ENCODE data around the gene ZNF428. TPM values are rescaled to one million over a fixed set of nuclear protein-coding genes. Genes with fewer than 3 reads are reported as not detected.
"Not testable (repeated sequence)": the region's sequence is repeated elsewhere in the genome, so short reads cannot be mapped to it uniquely, and the experiment has no call there.

The ZNF428 gene
- 56.5 TPM for polyA plus RNA-seq (2013, experiment 1 of 2; ENCODE audit: insufficient read length)
- 55.4 TPM for polyA plus RNA-seq (2013, experiment 2 of 2; ENCODE audit: insufficient read length)

GRCh38 chr19:43619262-43620060 is at the start of gene ZNF428:
Gene ZNF428, minus strand, starts transcription at chr19:43619629. Its CDS starts 5,325 bp downstream, at chr19:43614304.
- DNase-seq, result peak; percentile 90

- DNase-seq, result peak; percentile 99
Observed at GRCh38 chr19:43668406-43669109, 49.1 kb upstream of the ZNF428 start.

- no peak for DNase-seq
Observed at GRCh38 chr19:43667876-43668405, 48.5 kb upstream of the ZNF428 start.

GRCh38 chr19:43667126-43667875 is 47.9 kb upstream of the ZNF428 start:
- DNase-seq, result no peak

GRCh38 chr19:43664018-43664417 is 44.6 kb upstream of the ZNF428 start:
- DNase-seq, result no peak

- peak; percentile 15 for DNase-seq
Observed at GRCh38 chr19:43662487-43662886, 43.1 kb upstream of the ZNF428 start.

- no peak for DNase-seq
Observed at GRCh38 chr19:43660971-43661360, 41.5 kb upstream of the ZNF428 start.

GRCh38 chr19:43660301-43660970 is 41.0 kb upstream of the ZNF428 start:
- no peak for DNase-seq

GRCh38 chr19:43658494-43658893 is 39.1 kb upstream of the ZNF428 start:
- DNase-seq, result no peak

GRCh38 chr19:43658001-43658400 is 38.6 kb upstream of the ZNF428 start:
- DNase-seq, result no peak

GRCh38 chr19:43656436-43656835 is 37.0 kb upstream of the ZNF428 start:
- no peak for DNase-seq

- no peak for DNase-seq
Observed at GRCh38 chr19:43652546-43652874, 33.1 kb upstream of the ZNF428 start.

- peak; percentile 59 for DNase-seq
Observed at GRCh38 chr19:43651758-43652545, 32.5 kb upstream of the ZNF428 start.

GRCh38 chr19:43650276-43650675 is 30.8 kb upstream of the ZNF428 start:
- not testable (repeated sequence) for DNase-seq

GRCh38 chr19:43649514-43649913 is 30.1 kb upstream of the ZNF428 start:
- DNase-seq, result no peak

- no peak for DNase-seq
Observed at GRCh38 chr19:43648633-43649032, 29.2 kb upstream of the ZNF428 start.

- no peak for DNase-seq
Observed at GRCh38 chr19:43644181-43644580, 24.8 kb upstream of the ZNF428 start.

- DNase-seq, result no peak
Observed at GRCh38 chr19:43643326-43643725, 23.9 kb upstream of the ZNF428 start.

- no peak for DNase-seq
Observed at GRCh38 chr19:43642531-43642930, 23.1 kb upstream of the ZNF428 start.

GRCh38 chr19:43641333-43641732 is 21.9 kb upstream of the ZNF428 start:
- DNase-seq, result no peak

GRCh38 chr19:43640424-43640757 is 21.0 kb upstream of the ZNF428 start:
- DNase-seq, result no peak
